ENCODE data around the gene KLF17. TPM values are rescaled to one million over a fixed set of nuclear protein-coding genes. Genes with fewer than 3 reads are reported as not detected.

The KLF17 gene
- total RNA-seq, 2 donors from 2014 or later, result 0.92 TPM; not detected in 1

GRCh38 chr1:44094047-44094446 is 24.6 kb upstream of the KLF17 start:
- ATAC-seq (ENCODE audit: insufficient number of reproducible peaks, low FRiP score, low read depth) (no peak), DNase-seq (ENCODE audit: low spot score) (no peak)
- TF ChIP-seq, protein P1, sequence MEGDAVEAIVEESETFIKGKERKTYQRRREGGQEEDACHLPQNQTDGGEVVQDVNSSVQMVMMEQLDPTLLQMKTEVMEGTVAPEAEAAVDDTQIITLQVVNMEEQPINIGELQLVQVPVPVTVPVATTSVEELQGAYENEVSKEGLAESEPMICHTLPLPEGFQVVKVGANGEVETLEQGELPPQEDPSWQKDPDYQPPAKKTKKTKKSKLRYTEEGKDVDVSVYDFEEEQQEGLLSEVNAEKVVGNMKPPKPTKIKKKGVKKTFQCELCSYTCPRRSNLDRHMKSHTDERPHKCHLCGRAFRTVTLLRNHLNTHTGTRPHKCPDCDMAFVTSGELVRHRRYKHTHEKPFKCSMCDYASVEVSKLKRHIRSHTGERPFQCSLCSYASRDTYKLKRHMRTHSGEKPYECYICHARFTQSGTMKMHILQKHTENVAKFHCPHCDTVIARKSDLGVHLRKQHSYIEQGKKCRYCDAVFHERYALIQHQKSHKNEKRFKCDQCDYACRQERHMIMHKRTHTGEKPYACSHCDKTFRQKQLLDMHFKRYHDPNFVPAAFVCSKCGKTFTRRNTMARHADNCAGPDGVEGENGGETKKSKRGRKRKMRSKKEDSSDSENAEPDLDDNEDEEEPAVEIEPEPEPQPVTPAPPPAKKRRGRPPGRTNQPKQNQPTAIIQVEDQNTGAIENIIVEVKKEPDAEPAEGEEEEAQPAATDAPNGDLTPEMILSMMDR (IDR thresholded peaks at IDR 0.05), result no peak
- no peaks in the 10 kb centered on the region for H3K4me1 ChIP-seq (ENCODE audit: control insufficient read depth in 1 of 2, low read depth in 2 of 2)
- H3K27me3 ChIP-seq (replicated peaks; ENCODE audit: insufficient read depth), result no peaks in the 10 kb centered on the region
- no peak overlapping the region for H3K4me3 ChIP-seq
- peaks cover 3% of the 10 kb centered on the region for H3K9me3 ChIP-seq
- H3K27ac ChIP-seq, result no peak overlapping the region
- H3K36me3 ChIP-seq, result no peaks in the 10 kb centered on the region

GRCh38 chr1:44100183-44100868 is 18.3 kb upstream of the KLF17 start:
- Histone ChIP-seq H3K4me1 (ENCODE audit: control insufficient read depth in 1 of 2, low read depth in 2 of 2) (no peaks in the 10 kb centered on the region), H3K9me3 (peaks cover 3% of the 10 kb centered on the region), H3K36me3 (no peaks in the 10 kb centered on the region), H3K27me3 (replicated peaks; ENCODE audit: insufficient read depth) (no peaks in the 10 kb centered on the region), H3K4me3 (no peak overlapping the region), H3K27ac (no peak overlapping the region)
- no peak for ATAC-seq (ENCODE audit: insufficient number of reproducible peaks, low FRiP score, low read depth)
- TF ChIP-seq, protein P1 (IDR thresholded peaks at IDR 0.05), result no peak
- DNase-seq (ENCODE audit: low spot score), result no peak

GRCh38 chr1:44101328-44101727 is 17.3 kb upstream of the KLF17 start:
- Histone ChIP-seq H3K4me1 (ENCODE audit: control insufficient read depth in 1 of 2, low read depth in 2 of 2) (no peaks in the 10 kb centered on the region), H3K27me3 (replicated peaks; ENCODE audit: insufficient read depth) (no peaks in the 10 kb centered on the region), H3K4me3 (no peak overlapping the region), H3K27ac (no peak overlapping the region), H3K9me3 (peaks cover 3% of the 10 kb centered on the region), H3K36me3 (no peaks in the 10 kb centered on the region)
- TF ChIP-seq, protein P1 (IDR thresholded peaks at IDR 0.05), result no peak
- ATAC-seq (ENCODE audit: insufficient number of reproducible peaks, low FRiP score, low read depth) (no peak), DNase-seq (ENCODE audit: low spot score) (no peak)

- ATAC-seq (ENCODE audit: insufficient number of reproducible peaks, low FRiP score, low read depth) (no peak), DNase-seq (ENCODE audit: low spot score) (no peak)
- Histone ChIP-seq H3K4me1 (ENCODE audit: control insufficient read depth in 1 of 2, low read depth in 2 of 2) (no peaks in the 10 kb centered on the region), H3K4me3 (no peak overlapping the region), H3K9me3 (no peaks in the 10 kb centered on the region), H3K27me3 (replicated peaks; ENCODE audit: insufficient read depth) (no peaks in the 10 kb centered on the region), H3K36me3 (no peaks in the 10 kb centered on the region), H3K27ac (no peak overlapping the region)
- TF ChIP-seq, protein P1 (IDR thresholded peaks at IDR 0.05), result no peak
Observed at GRCh38 chr1:44103270-44104131, 15.1 kb upstream of the KLF17 start.

DNA sequence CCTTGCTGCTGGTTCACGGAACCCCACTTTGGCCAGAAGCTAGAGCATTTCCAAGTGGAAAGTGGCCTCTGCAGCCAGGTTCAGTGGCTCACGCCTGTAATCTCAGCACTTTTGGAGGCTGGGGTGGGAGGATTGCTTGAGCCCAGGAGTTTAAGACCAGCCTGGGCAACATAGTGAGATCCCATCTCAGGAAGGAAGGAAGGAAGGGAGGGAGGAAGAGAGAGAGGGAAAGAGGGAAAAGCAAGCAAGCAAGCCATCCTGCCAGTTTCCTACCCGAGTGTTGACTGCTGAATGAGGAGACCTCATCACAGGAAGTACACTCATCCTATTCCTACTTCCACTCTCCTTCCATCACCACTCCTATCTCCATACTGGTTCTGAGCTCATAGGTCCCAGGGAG is 12.8 kb upstream of the KLF17 start:
- ATAC-seq (ENCODE audit: insufficient number of reproducible peaks, low FRiP score, low read depth), result no peak
- Histone ChIP-seq H3K9me3 (no peaks in the 10 kb centered on the region), H3K4me1 (ENCODE audit: control insufficient read depth in 1 of 2, low read depth in 2 of 2) (no peaks in the 10 kb centered on the region), H3K27ac (no peak overlapping the region), H3K4me3 (no peak overlapping the region), H3K27me3 (replicated peaks; ENCODE audit: insufficient read depth) (no peaks in the 10 kb centered on the region), H3K36me3 (no peaks in the 10 kb centered on the region)
- DNase-seq (ENCODE audit: low spot score), result no peak
- TF ChIP-seq, protein P1 (IDR thresholded peaks at IDR 0.05), result no peak

Measured in thoracic aorta (tissue), 2 donors.